DLD1 (cell line): Measurements from ENCODE around the gene MKRN2.
"Not testable (repeated sequence)": the region's sequence is repeated elsewhere in the genome, so short reads cannot be mapped to it uniquely, and the experiment has no call there.

Experiments used
- in situ Hi-C: cut with HindIII; loops from 2 replicates; pipeline ENCODE4 v1.10.0; 2017; ENCODE audit warnings: low sequenced_read_pairs

MKRN2 gene

GRCh38 chr3:12556690-12557472 lies at the start of gene MKRN2:
Gene MKRN2 (plus strand): TSS chr3:12557087. CDS start chr3:12557151, 64 bp downstream.
- in situ Hi-C loops = no loop called here

GRCh38 chr3:12507591-12508281 lies 49.2 kb upstream of the MKRN2 start:
- in situ Hi-C loops = no loop called here

GRCh38 chr3:12508291-12508700 lies 48.6 kb upstream of the MKRN2 start:
- in situ Hi-C loops = no loop called here

- in situ Hi-C loops = no loop called here
These were observed 47.4 kb upstream of the MKRN2 start for GRCh38 chr3:12509466-12509865.

GRCh38 chr3:12512534-12513118 lies 44.3 kb upstream of the MKRN2 start:
- in situ Hi-C loops = no loop called here

GRCh38 chr3:12513694-12514446 lies 43.0 kb upstream of the MKRN2 start:
- in situ Hi-C loops = no loop called here

- in situ Hi-C loops = no loop called here
These were observed 41.3 kb upstream of the MKRN2 start for GRCh38 chr3:12515631-12516030.

GRCh38 chr3:12516873-12517272 lies 40.0 kb upstream of the MKRN2 start:
- in situ Hi-C loops = no loop called here

GRCh38 chr3:12518261-12519028 lies 38.4 kb upstream of the MKRN2 start:
- in situ Hi-C loops = no loop called here

- in situ Hi-C loops = no loop called here
These were observed 35.9 kb upstream of the MKRN2 start for GRCh38 chr3:12521010-12521409.

GRCh38 chr3:12522721-12523120 lies 34.2 kb upstream of the MKRN2 start:
- in situ Hi-C loops = no loop called here

- in situ Hi-C loops = no loop called here
These were observed 29.1 kb upstream of the MKRN2 start for GRCh38 chr3:12527757-12528143.

GRCh38 chr3:12532182-12532581 lies 24.7 kb upstream of the MKRN2 start:
- in situ Hi-C loops = no loop called here

- in situ Hi-C loops = no loop called here
These were observed 20.5 kb upstream of the MKRN2 start for GRCh38 chr3:12536423-12536822.

- in situ Hi-C loops = no loop called here
These were observed 15.3 kb upstream of the MKRN2 start for GRCh38 chr3:12541625-12542024.

GRCh38 chr3:12543497-12543896 lies 13.4 kb upstream of the MKRN2 start:
- in situ Hi-C loops = not testable (repeated sequence)

GRCh38 chr3:12544652-12545472 lies 12.0 kb upstream of the MKRN2 start:
- in situ Hi-C loops = no loop called here

GRCh38 chr3:12545473-12545791 lies 11.5 kb upstream of the MKRN2 start, which contains the start of gene MKRN2OS:
Gene MKRN2OS (minus strand): TSS chr3:12545499. CDS start chr3:12545464, 35 bp downstream.
- in situ Hi-C loops = no loop called here

GRCh38 chr3:12549971-12550760 lies 6.7 kb upstream of the MKRN2 start:
- in situ Hi-C loops = no loop called here
